ENCODE measurements around the gene AAK1. TPM values are rescaled to one million over a fixed set of nuclear protein-coding genes. Genes with fewer than 3 reads are reported as not detected.

Gene AAK1
- total and polyA plus RNA-seq, 2 donors (not counting 3 experiments of a cell fraction or from before 2014, with no cell fraction given): 31.0 to 127 TPM

GRCh38 chr2:69624131-69624530 lies 19.4 kb downstream of the AAK1 start:
- intact Hi-C loops (cut with micrococcal nuclease) (no loop called here), dilution Hi-C loops (cut with MboI; ENCODE audit: extremely low pct_ligation_motif_present, low sequenced_read_pairs) (no loop called here)
- no peak for TF ChIP-seq POLR2AphosphoS5 (IDR thresholded peaks at IDR 0.05; ENCODE audit: insufficient read depth, low read depth, low read length)
- TF ChIP-seq EZH2 (IDR thresholded peaks at IDR 0.05; ENCODE audit: borderline replicate concordance, low read depth, low read length, severe bottlenecking): no peak
- no peak for TF ChIP-seq GATA2 (IDR thresholded peaks at IDR 0.05; ENCODE audit: insufficient read depth, insufficient read length, low read depth, low read length)
- TF ChIP-seq JUN (IDR thresholded peaks at IDR 0.05; ENCODE audit: borderline replicate concordance, insufficient read depth, insufficient read length, low read depth): no peak
- no peak for TF ChIP-seq MYC (IDR thresholded peaks at IDR 0.05; ENCODE audit: low read depth, low read length)
- no peak for TF ChIP-seq CTCF (IDR thresholded peaks at IDR 0.05; ENCODE audit: extremely low read depth in 1 of 2, insufficient read depth in 1 of 2, low read depth in 1 of 2, low read length in 2 of 2)
- TF ChIP-seq MAX (IDR thresholded peaks at IDR 0.05; ENCODE audit: insufficient read depth, insufficient read length): no peak
- no peak for TF ChIP-seq FOS (IDR thresholded peaks at IDR 0.05; ENCODE audit: borderline replicate concordance, insufficient read depth, low read length)
- no peak for TF ChIP-seq POLR2A (IDR thresholded peaks at IDR 0.05; ENCODE audit: low read depth, low read length)
- H3K27me3 ChIP-seq (ENCODE audit: control insufficient read depth in 2 of 2, insufficient read depth in 2 of 2, low read length in 2 of 2): no peaks in the 10 kb centered on the region
- peaks cover 90% of the 10 kb centered on the region for H3K79me2 ChIP-seq (ENCODE audit: control insufficient read depth, insufficient read depth, low read length)
- no peak overlapping the region for H3K4me3 ChIP-seq (replicated peaks in 1 of 3; ENCODE audit: insufficient read depth in 1 of 3, low read depth in 1 of 3, low read length in 3 of 3)
- no peak overlapping the region for H3K4me2 ChIP-seq (ENCODE audit: insufficient read depth, low read length)
- FAIRE-seq (no peak), DNase-seq (ENCODE audit: low read depth, low spot score) (no peak)
- no TSS peak for BruUV-seq (replicated peaks)
- H3K36me3 ChIP-seq (ENCODE audit: control insufficient read depth in 2 of 2, extremely low read depth in 1 of 2, insufficient read depth in 2 of 2, low read length in 2 of 2): peaks cover 0 to 2% of the 10 kb centered on the region in 2 experiments
- H3K9me1 ChIP-seq (replicated peaks; ENCODE audit: control insufficient read depth, extremely low read depth, insufficient read depth, low read length): no peaks in the 10 kb centered on the region
- no peaks in the 10 kb centered on the region for H3K9me3 ChIP-seq (replicated peaks; ENCODE audit: control insufficient read depth, insufficient read depth, low read length)
- no peak overlapping the region for H3K27ac ChIP-seq (ENCODE audit: insufficient read depth, low read depth, low read length)
- ChIA-PET CTCF (interaction anchor here (1.4 to 1.9 kb wide), 2 partner anchors 11 to 59 kb away, joined by 4 to 5 read pairs; no protein-coding TSS in a partner anchor), POLR2A (no interaction called here)
- H3K4me1 ChIP-seq (ENCODE audit: control insufficient read depth, extremely low read depth, insufficient read depth, low read length): peaks cover 19% of the 10 kb centered on the region
- H4K20me1 ChIP-seq (replicated peaks; ENCODE audit: control insufficient read depth, extremely low read depth, insufficient read depth, low read length): peaks cover 13% of the 10 kb centered on the region
- no peak overlapping the region for H2AFZ ChIP-seq (ENCODE audit: low read depth, low read length)
- H3K9ac ChIP-seq (replicated peaks; ENCODE audit: extremely low read depth, insufficient read depth, low read length): no peak overlapping the region

All from endothelial cell of umbilical vein (primary cell).